Stimulated activated CD8-positive, alpha-beta memory T cell treated with anti-CD3 and anti-CD28 coated beads, Interleukin-4, amount 100 ng/mL, for 24 hours (primary cell): ENCODE results near the gene MEG3.

ENCODE experiments used
- DNase-seq: peaks from one replicate; pipeline ENCODE4 v3.0.0-alpha.2; 2020; ENCODE audit warnings: low read depth

Gene MEG3

DNA sequence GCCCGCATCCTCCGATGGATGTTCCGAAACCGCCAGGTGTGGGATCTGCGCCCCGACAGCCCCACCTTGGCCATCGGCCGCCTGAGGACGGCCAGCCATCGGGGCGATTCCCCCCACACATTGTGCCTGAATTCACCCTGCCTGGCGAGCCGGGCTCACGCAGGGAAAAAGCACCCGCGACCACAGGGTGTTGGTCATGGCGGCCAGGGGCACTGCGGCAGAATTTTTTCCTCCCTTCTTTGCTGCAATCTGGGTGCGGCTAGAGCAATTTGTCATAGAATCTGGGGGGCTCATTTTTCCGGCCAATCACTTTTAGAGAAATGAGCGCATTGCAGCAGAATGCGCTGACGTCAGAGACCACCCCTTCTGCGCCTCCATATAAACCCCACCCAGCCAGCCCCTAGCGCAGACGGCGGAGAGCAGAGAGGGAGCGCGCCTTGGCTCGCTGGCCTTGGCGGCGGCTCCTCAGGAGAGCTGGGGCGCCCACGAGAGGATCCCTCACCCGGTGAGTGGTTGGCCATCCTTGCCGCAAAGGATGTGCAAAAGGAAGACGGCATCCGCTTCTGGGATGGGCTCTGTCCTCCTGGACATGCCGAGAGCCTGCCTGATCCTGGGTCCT, at the start of gene MEG3:
Gene MEG3 (plus strand): TSS at position 406 of the 619 bp plus-strand sequence.
- no peak for DNase-seq

DNA sequence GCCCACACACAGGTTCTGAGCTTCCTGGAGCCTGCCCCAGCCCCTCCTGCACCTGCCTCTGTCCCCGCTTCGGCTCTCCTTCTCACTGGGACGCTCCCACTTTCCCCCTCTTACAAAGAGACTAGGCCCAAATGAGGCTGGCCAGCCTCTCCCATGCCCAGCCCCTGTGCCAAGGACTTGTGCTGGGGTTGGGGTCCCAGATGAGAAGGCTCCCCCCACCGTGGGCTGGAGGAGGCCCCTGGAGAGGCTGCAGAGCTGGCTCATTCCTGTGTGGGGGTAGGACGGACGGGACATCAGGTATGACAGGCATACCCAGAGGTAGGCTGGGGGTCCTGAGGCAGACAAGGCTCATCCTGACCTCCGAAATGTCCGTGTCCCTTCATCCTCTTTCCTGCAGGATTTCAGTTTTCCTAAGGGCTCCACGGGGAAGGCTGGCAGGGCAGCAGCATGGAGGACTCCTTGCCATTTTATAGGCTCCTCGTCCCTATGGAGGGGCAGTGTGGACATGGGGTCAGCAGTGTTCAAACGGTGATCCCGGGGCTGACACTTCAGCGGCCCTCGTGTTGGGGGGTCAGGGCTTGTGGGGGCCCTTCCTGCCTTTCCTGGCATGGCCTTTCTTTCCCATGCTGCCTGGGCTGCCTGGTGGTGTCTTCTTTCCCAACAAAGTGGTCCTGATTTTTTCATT, 49.1 kb upstream of the MEG3 start:
- DNase-seq, result no peak

DNA sequence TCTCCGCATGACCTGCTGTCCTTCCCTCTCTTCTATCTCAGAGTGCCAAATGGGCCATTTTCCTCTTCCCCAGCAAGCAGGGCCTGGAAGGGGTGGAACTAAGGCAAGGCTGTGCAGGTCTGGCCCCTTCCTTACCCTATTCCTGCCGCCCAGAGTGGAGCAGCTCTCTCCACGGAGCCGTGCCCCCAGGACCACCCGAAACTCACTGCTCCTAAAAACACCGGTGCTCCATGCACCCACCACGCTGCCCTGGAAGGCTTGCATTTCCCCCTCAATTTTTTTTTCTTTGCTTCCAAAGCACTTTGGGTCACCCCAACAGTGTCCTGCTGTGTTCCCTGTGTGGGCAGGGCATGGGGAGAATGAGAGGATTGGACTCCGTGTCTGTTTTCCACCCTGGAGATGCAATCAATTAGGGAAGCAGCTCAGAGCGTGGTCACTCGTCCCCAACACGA, 48.5 kb upstream of the MEG3 start:
- DNase-seq, result no peak

DNA sequence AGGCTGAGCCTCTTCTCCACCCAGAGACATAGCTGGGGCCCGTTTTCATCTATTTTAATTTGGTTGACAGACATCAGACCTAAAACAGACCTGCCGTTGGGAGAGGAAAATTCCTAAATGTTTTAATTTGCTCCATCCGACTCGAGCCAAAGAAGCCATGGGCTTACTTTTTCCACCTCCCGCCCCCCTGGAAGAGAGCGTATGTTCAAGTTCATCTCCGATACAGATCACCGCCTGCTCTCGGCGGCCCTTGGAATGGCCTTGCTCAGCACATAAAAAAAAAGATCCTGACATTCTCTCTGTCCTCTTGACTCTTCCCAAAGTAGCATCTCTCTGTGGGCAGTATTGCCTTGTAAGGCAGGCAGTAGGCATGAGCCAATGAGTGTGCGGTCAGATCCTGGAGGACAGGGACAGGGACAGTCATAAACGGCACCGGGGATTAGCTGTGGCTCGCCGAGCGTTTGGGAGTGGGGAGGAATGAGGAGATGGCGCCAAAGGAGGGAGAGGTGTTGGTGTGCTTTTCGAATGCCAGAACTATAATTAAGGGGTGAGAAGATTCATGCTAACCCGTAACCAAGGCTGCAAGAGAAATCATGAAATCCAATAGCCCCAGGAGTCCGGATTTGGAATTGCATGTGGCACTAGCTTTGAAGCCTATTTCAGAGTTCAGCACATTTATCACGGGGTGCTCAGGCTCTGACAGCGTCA, 47.9 kb upstream of the MEG3 start:
- DNase-seq, result no peak

DNA sequence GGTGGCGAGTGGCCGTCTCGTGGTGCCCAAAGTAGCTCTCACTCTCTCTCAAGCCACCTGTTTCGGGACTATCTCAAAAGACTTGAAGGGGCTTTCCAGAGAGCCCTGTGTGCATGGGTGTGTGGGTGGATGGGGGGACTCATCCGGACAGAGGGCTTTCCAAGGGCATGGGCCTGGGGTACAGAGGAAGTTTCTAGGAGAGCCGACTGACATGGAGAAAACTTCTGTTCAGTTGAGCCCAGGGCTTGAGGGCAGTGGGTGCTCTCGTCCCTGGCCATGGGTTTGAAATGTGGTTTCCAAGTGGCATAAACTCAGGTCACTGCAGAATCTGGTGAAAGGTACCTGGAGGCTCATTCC, 47.4 kb upstream of the MEG3 start:
- no peak for DNase-seq

DNA sequence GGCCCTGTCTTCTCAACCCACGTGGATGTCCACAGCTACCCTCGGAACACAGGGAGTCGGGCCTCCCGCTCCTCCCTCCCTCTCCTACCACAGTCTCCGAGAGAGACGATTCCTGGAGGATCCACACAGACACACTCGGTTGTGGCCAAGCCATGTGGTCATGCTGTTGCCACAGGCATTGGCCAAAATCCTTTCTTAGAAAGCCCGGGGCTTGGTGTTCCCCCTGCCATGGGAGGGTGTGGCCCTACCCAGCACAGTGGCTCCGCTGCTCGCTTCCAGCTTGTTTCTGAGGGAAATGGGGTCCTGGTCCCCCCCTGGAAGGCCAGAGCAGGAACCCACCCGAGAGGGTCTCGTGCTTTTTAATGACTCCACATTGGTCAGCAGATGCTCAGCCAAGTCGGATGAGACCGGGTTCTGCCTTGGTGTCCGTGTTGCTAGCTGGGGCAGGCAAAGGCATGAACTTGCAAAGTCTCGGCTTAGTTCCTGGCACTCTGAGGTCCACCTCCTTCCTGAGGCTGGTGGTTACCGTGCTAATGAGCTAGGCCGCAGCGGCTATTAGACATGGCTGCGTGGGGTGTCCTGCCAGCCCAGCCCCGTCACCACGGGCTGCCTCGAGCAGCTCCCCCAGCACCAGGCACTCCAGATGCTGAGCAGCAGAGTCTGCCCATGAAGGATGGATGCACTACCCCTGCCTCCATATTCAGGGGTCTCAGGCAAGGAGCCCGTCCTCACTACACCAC, 46.8 kb upstream of the MEG3 start:
- no peak for DNase-seq

DNA sequence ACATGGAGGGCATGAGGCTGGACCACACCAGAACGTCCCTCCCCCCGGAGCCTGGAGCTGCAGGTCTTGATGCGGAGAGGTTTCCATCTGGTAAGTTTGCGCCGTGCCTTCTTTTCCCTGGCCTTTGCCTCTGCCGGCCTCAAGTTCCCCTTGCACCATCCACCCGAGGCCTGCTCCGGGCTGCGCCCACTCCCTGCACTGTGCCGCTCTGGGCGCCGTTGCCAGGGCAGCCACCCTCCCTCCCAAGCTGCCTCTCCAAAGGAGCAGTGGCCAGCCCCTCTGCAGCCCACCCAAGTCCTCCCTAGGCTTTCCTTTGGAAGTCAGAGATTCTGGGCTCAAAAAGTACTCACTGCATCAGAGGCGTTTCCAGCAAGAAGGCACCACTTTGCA, 46.2 kb upstream of the MEG3 start:
- no peak for DNase-seq

DNA sequence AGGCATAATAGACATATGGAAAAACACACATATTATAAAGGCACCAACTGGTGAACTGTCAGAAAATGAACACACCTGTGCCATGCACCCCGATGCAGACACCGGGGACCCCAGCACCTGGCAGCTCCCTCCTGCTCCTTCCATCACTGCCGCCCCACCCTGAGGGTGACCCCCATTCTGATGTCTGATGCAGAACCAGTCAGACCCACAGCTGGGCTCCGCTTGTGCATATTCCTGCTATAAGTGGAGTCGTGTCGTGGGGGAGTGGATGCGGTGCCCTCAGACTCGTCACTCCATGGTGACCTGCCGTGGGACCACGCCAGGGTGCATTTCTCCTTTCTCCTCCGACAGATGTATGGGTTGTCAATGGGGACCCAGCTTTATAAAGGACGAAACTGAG, 45.7 kb upstream of the MEG3 start:
- no peak for DNase-seq

DNA sequence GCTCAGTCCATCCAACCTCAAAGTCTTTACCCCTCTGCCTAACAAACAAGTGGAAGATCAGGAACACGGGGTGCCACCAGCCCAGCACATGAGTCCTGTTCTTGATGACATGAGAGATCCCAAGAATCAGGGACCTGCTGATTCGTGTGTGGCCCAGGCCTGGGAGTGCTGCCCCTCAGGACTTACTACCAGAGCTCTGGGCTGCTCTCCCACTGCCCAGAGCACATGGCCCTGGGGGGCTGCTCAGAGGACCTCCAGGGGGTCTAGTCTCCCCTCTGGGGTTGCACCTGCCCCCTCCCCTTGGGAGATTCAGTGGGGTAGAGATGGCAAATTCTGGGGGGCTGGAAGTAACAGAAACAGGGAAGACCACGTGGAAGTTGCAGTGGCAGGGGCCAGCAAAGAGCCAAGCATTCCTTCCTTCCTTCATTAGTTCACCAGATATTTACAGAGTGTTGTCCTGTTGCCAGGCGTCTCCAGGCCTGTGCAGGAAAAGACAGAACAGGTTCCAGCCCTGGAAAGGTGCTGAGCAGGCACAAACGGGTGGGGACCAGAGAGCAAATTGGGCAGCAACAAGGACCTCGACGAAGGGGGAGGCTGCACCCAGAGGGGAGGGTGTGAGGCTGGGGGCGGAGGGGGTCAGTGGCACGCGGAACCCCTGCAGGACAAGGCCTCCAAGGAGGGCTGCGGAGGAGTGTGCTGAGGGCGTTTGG, 45.1 kb upstream of the MEG3 start:
- no peak for DNase-seq

DNA sequence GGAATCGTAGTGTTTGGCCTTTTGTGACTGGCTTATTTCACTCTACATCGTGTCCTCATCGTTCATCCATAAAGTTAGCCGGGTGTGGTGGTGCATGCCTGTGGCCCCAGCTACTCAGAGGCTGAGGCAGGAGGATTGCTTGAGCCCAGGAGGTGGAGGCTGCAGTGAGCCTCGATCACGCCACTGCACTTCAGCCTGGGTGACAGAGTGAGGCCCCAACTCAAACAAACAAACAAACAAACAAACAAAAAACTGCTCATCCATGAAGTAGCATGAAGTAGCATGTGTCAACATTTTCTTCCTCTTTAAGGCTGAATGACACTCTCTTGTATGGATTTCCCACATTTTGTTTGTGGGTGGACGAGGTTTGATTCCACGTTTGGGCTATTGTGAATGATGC, 44.0 kb upstream of the MEG3 start:
- DNase-seq, result no peak

DNA sequence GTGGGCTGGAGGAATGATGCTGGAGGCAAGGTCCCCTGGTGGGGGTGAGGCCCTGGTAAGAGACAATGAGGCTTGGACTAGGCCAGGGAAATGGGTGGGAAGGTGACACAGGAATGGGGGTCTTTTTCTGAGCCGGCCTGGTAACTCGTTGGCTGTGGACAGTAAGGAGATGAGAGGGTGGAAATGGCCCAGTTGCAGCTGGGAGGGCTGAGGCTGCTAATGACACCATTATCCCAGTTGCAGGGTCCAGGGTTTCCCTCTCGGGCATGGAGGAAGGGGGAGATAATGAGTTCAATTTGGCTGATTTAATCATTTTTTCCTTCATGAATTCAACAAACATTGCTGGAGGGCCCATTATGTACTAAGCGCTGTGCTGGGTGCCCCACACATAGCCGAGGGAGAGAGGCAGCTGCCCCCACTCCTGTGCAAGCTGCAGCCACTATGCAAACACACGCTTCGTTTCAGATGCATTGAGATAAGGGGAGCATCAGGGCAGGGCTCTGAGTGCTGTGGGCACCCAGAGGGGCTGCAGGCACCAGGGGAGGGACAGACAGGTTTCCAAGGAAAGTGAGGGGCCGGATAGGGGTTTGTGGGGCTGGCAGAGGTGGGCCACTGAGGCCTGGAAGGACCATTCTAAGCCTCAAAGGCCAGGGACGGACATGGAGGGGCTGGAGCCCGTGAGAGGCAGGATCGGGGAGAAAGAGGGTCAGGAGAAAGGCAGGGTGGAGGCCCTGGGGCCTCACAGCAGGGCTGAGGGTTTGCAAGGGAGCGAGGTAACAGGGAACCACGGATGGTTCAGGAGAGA, 43.2 kb upstream of the MEG3 start:
- no peak for DNase-seq

DNA sequence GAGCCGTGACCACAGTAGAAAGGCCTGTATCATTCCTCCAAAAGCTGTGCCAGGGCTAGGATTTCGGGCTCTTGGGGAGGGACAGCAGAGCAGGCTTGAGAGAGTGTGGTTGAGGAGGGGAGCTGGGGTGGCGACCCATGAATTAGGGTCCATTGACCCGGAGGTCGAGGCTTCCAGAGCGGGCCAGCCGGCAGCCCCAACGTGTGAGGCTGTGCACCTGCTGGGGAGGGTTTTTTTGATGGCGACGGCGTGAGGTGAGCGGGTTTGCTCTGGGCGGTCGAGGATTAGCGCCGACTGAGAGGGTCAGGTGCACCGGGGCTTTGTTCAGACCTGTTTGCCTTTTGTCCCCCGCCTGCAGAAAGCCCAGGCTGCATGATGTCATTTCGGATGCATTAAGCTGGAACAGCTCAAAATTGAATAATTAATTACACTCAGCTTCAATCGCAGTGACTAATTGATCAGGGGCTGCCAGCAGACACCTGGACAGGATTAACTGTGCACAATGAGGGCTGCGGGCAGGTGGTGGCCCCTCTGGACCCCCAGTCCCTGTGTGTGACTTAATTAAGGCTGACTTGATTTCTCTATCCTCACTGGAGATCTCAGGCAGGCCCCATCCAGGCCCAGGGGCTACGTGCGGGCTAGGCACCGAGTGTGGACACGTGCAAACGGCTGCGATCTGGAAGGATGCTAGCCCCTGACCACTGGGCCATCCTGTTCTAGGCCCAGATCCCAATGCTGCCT, 42.1 kb upstream of the MEG3 start:
- DNase-seq, result no peak

DNA sequence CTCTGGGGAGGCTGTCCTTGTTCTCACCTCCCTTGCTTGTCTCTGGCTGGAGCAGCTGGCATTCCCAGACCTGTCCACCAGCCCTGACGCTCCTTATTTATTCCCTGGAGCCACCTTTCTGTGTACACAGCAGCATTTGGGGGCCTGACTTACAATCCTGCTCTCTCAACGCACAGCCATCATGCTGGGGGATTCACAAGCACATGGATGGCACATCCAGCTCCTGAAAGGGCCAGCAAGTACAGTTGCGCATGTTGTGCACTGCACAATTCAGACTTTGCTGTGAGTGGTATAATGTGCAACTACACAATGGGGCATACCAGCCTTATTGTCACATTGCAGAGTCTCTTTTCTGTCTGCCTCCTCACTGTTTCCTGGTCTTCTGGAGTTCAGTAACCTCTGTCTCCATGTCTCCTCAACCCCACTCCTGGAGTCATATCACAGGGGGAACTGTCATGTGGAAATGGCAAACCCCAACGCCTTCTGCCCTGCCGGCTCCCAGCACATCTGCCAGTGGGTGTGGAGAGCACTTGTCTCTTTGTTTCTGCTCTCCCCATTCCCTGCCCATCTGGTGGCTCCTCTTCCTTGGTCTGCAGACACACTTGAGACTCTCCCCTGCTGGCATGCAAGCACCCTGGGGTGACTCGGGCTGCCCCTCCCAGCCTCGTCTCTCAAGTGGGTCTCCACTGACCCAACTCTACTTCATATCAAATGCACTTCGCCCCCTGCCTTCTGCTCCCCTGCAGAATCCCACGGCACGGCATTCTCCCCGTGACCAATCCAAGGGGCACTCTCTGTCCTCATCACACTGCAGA, 41.2 kb upstream of the MEG3 start:
- DNase-seq, result no peak

DNA sequence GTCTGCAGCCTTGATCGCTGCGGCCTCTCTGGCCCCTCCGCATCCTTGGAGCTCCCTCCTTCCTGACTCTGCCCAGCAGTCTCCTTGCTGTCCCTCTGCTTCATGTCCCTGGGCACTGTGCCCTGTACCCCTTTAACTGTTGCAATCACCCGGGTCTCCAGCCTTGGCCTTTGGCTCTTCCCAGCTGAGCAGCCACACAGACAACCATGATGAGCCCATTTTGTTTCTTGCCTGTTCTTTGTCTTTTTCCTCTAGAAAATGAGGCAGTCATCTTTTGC, 40.6 kb upstream of the MEG3 start:
- no peak for DNase-seq

DNA sequence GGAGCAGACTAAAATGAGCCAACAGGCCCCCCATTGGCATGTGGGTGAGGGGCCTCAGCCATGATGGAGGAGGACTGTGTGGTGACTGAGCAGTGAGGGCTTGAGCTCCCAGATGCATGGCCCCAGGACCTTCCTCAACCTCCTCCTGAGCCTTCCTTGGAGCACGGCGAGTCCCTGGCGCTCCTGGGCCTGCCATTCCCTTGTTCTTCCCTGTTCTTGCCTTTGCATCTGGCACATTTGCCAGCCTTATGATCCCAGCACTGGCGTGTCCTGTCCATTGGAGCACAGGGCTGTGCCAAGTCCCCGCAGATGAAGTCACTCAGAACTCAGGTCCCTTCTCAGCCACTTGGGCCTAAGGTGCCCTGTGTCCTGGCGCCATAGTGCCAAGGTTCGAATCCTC, 40.3 kb upstream of the MEG3 start:
- no peak for DNase-seq

DNA sequence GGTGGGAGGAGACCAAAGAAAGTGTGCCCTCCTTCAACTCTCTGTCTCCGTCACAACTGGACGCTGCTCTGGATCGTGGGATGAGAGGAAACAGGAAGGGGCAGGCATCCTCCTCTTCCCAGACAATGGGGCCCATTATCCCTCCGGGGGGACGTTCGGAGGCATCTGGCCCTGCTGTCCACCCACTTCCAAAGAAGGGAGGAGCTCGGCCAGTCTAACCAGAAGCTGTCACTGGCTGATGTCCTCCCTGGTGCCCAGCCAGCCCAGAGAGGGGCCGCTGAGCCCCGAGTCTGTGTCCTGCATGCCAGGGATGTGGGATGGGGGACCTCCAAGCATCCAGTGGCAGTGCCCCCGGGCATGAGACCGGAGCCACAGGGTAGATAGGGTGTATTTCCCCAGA, 39.8 kb upstream of the MEG3 start:
- no peak for DNase-seq

DNA sequence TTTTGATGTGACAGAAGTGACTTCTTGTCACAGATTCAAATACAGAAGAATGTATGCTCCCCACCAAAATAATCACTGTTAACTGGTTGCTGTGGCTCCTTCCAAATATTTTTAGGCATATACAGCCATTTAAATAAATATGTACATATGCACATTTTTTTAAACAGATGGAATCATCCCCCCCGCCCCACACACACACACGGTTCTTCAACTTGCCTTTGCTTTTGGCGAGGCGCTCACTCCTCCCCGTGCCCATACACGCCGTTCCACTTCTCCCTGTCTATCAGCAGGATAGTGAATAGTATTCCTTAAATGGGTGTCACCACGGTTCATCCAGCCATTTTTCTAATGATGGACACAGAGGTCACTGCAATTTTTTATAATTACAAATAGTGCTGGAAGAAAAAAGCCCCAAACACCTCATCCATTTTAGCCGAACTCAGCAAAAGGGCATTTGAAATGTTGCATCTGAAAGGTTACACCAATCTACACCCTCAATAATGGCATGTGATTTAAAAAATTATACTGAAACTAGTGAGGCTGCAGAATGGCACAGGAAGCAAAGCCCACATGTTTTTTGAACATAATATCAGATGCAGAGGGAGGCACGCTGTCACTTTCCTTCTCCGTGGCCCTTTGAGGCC, 39.2 kb upstream of the MEG3 start:
- no peak for DNase-seq

DNA sequence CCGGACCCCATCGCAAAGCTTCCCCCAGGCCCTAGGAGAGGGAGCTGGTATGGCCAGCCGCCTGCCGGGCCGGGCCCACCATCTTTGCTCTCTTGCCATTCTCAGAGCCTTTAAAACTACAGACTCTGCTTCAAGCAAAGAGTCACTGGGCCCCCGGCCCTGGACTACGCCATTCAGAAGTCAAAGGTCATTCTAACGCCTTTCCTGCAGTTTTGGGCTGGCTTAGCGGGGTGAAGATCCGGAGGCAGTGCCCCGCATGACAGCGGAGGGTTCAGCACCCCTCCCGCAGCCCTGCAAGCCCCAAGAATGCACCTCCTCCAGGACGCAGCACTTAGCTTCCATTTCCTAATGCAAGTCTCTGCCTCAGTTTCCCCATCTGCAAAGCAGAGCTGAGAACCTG, 38.3 kb upstream of the MEG3 start:
- DNase-seq, result no peak

DNA sequence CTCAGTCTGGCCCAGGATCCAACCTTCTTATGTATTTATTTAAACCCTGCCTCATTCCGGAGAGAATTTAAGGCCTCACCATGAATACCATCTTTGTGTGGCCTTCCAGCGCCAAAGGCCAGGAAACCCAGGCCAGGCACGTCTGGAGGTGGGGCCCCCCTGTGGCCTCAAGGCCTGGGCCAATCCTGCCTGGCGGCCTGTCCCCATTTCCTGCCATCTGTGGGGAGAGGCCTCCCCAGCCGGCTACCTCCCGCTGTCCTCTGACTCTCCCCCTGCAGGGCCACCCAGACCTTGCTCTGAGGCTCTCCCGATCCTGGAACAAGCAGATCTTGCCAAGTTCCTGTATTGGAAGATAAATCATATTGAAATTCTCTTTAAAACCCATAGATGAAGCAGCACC, 37.4 kb upstream of the MEG3 start:
- no peak for DNase-seq

DNA sequence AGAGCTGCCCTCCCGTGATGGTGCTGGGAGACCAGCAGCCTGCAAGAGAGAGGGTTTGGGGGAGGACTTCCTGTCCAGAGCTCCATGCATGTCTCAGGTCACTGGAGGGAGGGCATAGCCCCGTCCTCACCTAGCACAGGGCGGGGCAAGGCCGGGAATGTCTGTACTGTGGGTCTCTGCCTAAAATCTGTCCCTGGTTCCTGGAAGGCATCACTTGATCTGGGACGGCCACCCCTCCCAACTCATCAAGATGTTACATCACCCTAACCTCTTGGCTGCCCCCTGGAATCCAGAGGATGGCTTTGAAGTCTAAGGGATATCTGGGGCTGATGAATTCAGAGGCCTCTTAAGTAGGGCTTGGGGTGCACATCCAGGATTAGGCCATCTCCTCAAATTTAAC, 37.0 kb upstream of the MEG3 start:
- no peak for DNase-seq
